OCI-LY3 (cell line): ENCODE results near the gene IWS1.

Source experiments
- H2AFZ ChIP-seq: fragments of 200-600, 300-600 bp; shearing (Covaris generic); 2 replicates; pipeline ENCODE4 v1.6.0; 2014; ENCODE audit warnings: antibody characterized with exemption, low read depth, low read length
- H3K27ac ChIP-seq: fragments of 200-600, 300-600 bp; sonication (generic); 2 replicates; pipeline ENCODE4 v1.5.1; 2014; ENCODE audit warnings: mild to moderate bottlenecking, low read length, moderate library complexity, mixed read lengths
- H3K27me3 ChIP-seq: fragments of 200-600, 300-600 bp; sonication (generic); 2 replicates; pipeline ENCODE4 v1.6.1; 2014; ENCODE audit warnings: low read depth, low read length, mixed read lengths
- H3K36me3 ChIP-seq: fragments of 200-600, 300-600 bp; sonication (generic); replicated peaks from 2 replicates; pipeline ENCODE3; 2014; ENCODE audit warnings: low read depth, low read length, mixed read lengths
- H3K4me1 ChIP-seq: fragments of 300-600, 200-600 bp; sonication (generic); 2 replicates; pipeline ENCODE4 v1.6.1; 2014; ENCODE audit warnings: low read length, mixed read lengths
- H3K4me2 ChIP-seq: fragments of 200-600, 300-600 bp; sonication (generic); 2 replicates; pipeline ENCODE4 v1.6.1; 2014; ENCODE audit warnings: low read length, mixed read lengths
- H3K4me3 ChIP-seq: fragments of 300-600, 200-600 bp; sonication (generic); 2 replicates; pipeline ENCODE4 v1.5.1; 2014; ENCODE audit warnings: antibody characterized with exemption, mild to moderate bottlenecking, low read length, moderate library complexity
- H3K79me2 ChIP-seq: fragments of 300-600, 200-600 bp; shearing (Covaris generic); 2 replicates; pipeline ENCODE4 v1.6.1; 2014; ENCODE audit warnings: mild to moderate bottlenecking, low read length, mixed read lengths
- H3K9ac ChIP-seq: fragments of 300-600, 200-600 bp; shearing (Covaris generic); 2 replicates; pipeline ENCODE4 v1.6.0; 2014; ENCODE audit warnings: mild to moderate bottlenecking, low read length, moderate library complexity
- H3K9me3 ChIP-seq: fragments of 200-600, 300-600 bp; shearing (Covaris generic); 2 replicates; pipeline ENCODE4 v1.6.1; 2014; ENCODE audit warnings: low read length, mixed read lengths; ENCODE audit not compliant: insufficient read depth
- H4K20me1 ChIP-seq: fragments of 200-600, 300-600 bp; sonication (generic); 2 replicates; pipeline ENCODE4 v1.6.1; 2016; ENCODE audit warnings: low read length, mixed read lengths; ENCODE audit not compliant: insufficient read depth
- CTCF ChIP-seq: fragments of 200-600, 300-600 bp; sonication (generic); IDR thresholded peaks from 2 replicates; pipeline ENCODE4 v1.5.1; 2014; ENCODE audit warnings: antibody characterized with exemption, low read length, low read depth
- EZH2phosphoT487 ChIP-seq: fragments of 200-600 bp; shearing (Covaris generic); IDR thresholded peaks from 2 replicates; pipeline ENCODE4 v1.6.1; 2018; ENCODE audit warnings: antibody characterized with exemption, mixed run types, low read depth

The IWS1 gene

DNA sequence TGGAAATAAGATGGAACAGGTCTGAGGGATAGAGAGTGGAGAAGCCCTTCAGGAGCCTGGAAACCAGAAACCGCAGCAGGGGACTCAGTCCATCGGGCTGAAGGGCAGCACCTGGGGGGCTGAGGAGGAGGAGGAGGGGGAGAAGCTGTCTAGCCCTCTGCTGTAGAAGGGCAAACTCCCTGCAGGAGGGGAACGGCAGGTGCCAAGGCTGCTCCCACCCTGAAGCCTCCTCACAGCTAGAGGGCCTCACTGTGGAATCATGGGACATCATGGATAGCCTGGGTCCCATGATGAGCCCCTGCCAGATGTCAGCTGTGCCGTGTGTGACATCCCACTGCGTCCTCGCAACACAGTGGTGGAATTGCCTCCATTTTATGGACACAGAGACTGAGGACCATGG is 9.6 kb upstream of the IWS1 start:
- Histone ChIP-seq H3K27me3 (peaks cover 2% of the 10 kb centered on the region; the same call in 1 of the 2 replicates), H3K4me1 (no peaks in the 10 kb centered on the region), H3K9ac (no peak overlapping the region), H3K9me3 (no peaks in the 10 kb centered on the region), H2AFZ (no peak overlapping the region), H3K27ac (no peak overlapping the region), H3K79me2 (no peaks in the 10 kb centered on the region), H3K36me3 (no peaks in the 10 kb centered on the region), H3K4me2 (no peak overlapping the region), H4K20me1 (no peaks in the 10 kb centered on the region), H3K4me3 (no peak overlapping the region)
- TF ChIP-seq CTCF, result no peak
- no peak for TF ChIP-seq EZH2phosphoT487

GRCh38 chr2:127535422-127535901 is 9.2 kb upstream of the IWS1 start, which contains the start of gene MYO7B:
TSS of gene MYO7B (plus strand) at chr2:127535683. CDS start at chr2:127559723, 24,040 bp downstream.
- Histone ChIP-seq H3K4me2 (no peak within 1 kb of the TSS), H3K4me1 (no peaks in the 10 kb centered on the region), H3K4me3 (no peak within 1 kb of the TSS), H3K9ac (no peak within 1 kb of the TSS), H3K27ac (no peak within 1 kb of the TSS), H3K9me3 (no peaks in the 10 kb centered on the region), H3K36me3 (no peaks in the 10 kb centered on the region), H4K20me1 (no peaks in the 10 kb centered on the region), H2AFZ (no peak within 1 kb of the TSS), H3K27me3 (peaks cover 2% of the 10 kb centered on the region; the same call in 1 of the 2 replicates), H3K79me2 (no peaks in the 10 kb centered on the region)
- TF ChIP-seq EZH2phosphoT487 (no peak), CTCF (no peak)

- H3K9ac ChIP-seq, result no peak overlapping the region
- H3K4me3 ChIP-seq, result no peak overlapping the region
These were observed 6.0 kb upstream of the IWS1 start for GRCh38 chr2:127532296-127532695.

DNA sequence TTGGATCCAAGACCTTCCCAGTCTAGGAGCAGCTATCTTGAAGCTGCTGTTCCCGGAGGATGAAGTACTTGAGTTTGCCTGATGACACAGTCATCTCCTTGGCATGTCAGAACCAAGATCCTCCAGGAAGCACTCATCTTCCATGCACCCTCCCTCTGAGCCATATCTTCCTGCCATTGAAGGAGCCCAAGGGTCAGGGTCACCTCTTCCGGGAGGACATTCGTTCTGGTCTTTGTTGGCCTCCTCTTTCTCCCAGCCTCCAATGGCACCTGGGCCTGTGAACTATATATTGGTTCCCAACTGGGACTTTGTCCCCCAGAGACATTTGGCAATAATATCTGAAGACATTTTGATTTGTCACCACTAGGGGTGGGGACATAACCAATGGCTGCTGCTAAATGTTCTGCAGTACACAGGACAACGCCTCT is 4.9 kb upstream of the IWS1 start:
- no peak overlapping the region for H3K27ac ChIP-seq
- H3K9ac ChIP-seq, result no peak overlapping the region
- no peaks in the 10 kb centered on the region for H3K36me3 ChIP-seq
- H3K4me3 ChIP-seq, result no peak overlapping the region
- H4K20me1 ChIP-seq, result no peaks in the 10 kb centered on the region
- H3K79me2 ChIP-seq, result peaks cover under 1% of the 10 kb centered on the region
- TF ChIP-seq CTCF (no peak), EZH2phosphoT487 (no peak)
- peaks cover 7% of the 10 kb centered on the region for H3K4me1 ChIP-seq
- H3K27me3 ChIP-seq, result peaks cover 2% of the 10 kb centered on the region; the same call in 1 of the 2 replicates
- no peak overlapping the region for H2AFZ ChIP-seq
- no peaks in the 10 kb centered on the region for H3K9me3 ChIP-seq
- no peak overlapping the region for H3K4me2 ChIP-seq

More at GRCh38 chr2:127532296-127532695, 6.0 kb upstream of the IWS1 start:
- peaks cover 2% of the 10 kb centered on the region; the same call in 1 of the 2 replicates for H3K27me3 ChIP-seq
- no peak for TF ChIP-seq CTCF
- no peak for TF ChIP-seq EZH2phosphoT487
- peaks cover 5% of the 10 kb centered on the region for H3K4me1 ChIP-seq
- no peak overlapping the region for H3K4me2 ChIP-seq
- H3K36me3 ChIP-seq, result no peaks in the 10 kb centered on the region
- no peak overlapping the region for H2AFZ ChIP-seq
- H3K9me3 ChIP-seq, result no peaks in the 10 kb centered on the region
- no peak overlapping the region for H3K27ac ChIP-seq
- no peaks in the 10 kb centered on the region for H3K79me2 ChIP-seq
- H4K20me1 ChIP-seq, result no peaks in the 10 kb centered on the region
